HG02973 (cell line): ENCODE results near the gene LRP2.

Source experiments
- ATAC-seq: cut with Tn5 transposase; IDR thresholded peaks from one replicate; pipeline ENCODE4 v1.9.1; 2021; ENCODE audit warnings: moderate library complexity; ENCODE audit not compliant: unreplicated experiment

LRP2 gene

GRCh38 chr2:169247211-169247610 lies 115.1 kb downstream of the LRP2 start:
- no peak for ATAC-seq

- no peak for ATAC-seq
Observed at GRCh38 chr2:169240405-169240804, 121.9 kb downstream of the LRP2 start.

- no peak for ATAC-seq
Observed at GRCh38 chr2:169237939-169238338, 124.4 kb downstream of the LRP2 start.

GRCh38 chr2:169237286-169237685 lies 125.0 kb downstream of the LRP2 start:
- no peak for ATAC-seq

GRCh38 chr2:169232551-169233154 lies 129.7 kb downstream of the LRP2 start:
- no peak for ATAC-seq

GRCh38 chr2:169230204-169230603 lies 132.1 kb downstream of the LRP2 start:
- ATAC-seq: no peak

GRCh38 chr2:169229590-169229989 lies 132.7 kb downstream of the LRP2 start:
- no peak for ATAC-seq

GRCh38 chr2:169225906-169226305 lies 136.4 kb downstream of the LRP2 start:
- ATAC-seq: no peak

- ATAC-seq: no peak
Observed at GRCh38 chr2:169225233-169225750, 137.0 kb downstream of the LRP2 start.

- peak; percentile 75 for ATAC-seq
Observed at GRCh38 chr2:169222665-169223064, 139.7 kb downstream of the LRP2 start.

GRCh38 chr2:169221745-169222369 lies 140.5 kb downstream of the LRP2 start:
- ATAC-seq: no peak

GRCh38 chr2:169210917-169211316 lies 151.4 kb downstream of the LRP2 start:
- ATAC-seq: no peak

- no peak for ATAC-seq
Observed at GRCh38 chr2:169208026-169208425, 154.3 kb downstream of the LRP2 start.

GRCh38 chr2:169205176-169205575 lies 157.2 kb downstream of the LRP2 start:
- no peak for ATAC-seq

- no peak for ATAC-seq
Observed at GRCh38 chr2:169203952-169204351, 158.4 kb downstream of the LRP2 start.

- ATAC-seq: no peak
Observed at GRCh38 chr2:169200756-169201155, 161.6 kb downstream of the LRP2 start.

GRCh38 chr2:169193618-169194017 lies 168.7 kb downstream of the LRP2 start:
- no peak for ATAC-seq

GRCh38 chr2:169190197-169190775 lies 172.0 kb downstream of the LRP2 start:
- no peak for ATAC-seq

GRCh38 chr2:169189132-169189531 lies 173.2 kb downstream of the LRP2 start:
- no peak for ATAC-seq

- ATAC-seq: no peak
Observed at GRCh38 chr2:169185711-169186110, 176.6 kb downstream of the LRP2 start.

GRCh38 chr2:169184074-169184473 lies 178.3 kb downstream of the LRP2 start:
- no peak for ATAC-seq

GRCh38 chr2:169182573-169182972 lies 179.8 kb downstream of the LRP2 start:
- ATAC-seq: no peak
